Fibroblast of lung (primary cell): ENCODE data around the gene PRR14L.

ENCODE experiments used
- EZH2 ChIP-seq: IDR thresholded peaks from 2 replicates; pipeline ENCODE4 v1.5.1; 2012; ENCODE audit warnings: low read length, control low read depth, mild to moderate bottlenecking; ENCODE audit errors: missing control alignments
- TF ChIP-seq, protein P1 (sequence below), 2 donors: IDR thresholded peaks in 1 of 2; conservative IDR thresholded peaks in 1 of 2; 1 replicate in 1 of 2; 2 replicates in 1 of 2; pipeline ENCODE4 v1.5.1; 2011 to 2012; ENCODE audit warnings: low read length in 2 of 2, control low read depth in 1 of 2, inconsistent platforms in 1 of 2, low read depth in 1 of 2, mild to moderate bottlenecking in 1 of 2

DNA sequence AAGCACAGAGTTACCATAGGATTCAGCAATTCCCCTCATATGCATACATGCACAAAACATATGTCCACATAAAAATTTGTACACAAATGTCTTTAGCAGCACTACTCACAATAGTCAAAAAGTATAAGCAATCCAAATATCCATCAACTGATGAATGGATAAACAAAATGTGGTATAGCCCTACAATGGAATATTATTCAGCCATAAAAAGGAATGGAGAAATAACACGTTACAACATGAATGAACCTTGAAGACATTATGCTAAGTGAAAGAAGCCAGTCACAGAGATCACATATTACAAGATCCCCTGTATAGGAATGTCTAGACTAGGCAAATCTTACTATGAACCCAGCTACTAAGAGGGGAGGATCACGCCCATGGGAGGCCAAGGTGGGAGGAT is 7.2 kb downstream of the PRR14L start:
- TF ChIP-seq, protein P1, sequence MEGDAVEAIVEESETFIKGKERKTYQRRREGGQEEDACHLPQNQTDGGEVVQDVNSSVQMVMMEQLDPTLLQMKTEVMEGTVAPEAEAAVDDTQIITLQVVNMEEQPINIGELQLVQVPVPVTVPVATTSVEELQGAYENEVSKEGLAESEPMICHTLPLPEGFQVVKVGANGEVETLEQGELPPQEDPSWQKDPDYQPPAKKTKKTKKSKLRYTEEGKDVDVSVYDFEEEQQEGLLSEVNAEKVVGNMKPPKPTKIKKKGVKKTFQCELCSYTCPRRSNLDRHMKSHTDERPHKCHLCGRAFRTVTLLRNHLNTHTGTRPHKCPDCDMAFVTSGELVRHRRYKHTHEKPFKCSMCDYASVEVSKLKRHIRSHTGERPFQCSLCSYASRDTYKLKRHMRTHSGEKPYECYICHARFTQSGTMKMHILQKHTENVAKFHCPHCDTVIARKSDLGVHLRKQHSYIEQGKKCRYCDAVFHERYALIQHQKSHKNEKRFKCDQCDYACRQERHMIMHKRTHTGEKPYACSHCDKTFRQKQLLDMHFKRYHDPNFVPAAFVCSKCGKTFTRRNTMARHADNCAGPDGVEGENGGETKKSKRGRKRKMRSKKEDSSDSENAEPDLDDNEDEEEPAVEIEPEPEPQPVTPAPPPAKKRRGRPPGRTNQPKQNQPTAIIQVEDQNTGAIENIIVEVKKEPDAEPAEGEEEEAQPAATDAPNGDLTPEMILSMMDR (conservative IDR thresholded peaks at IDR 0.05 in 1 of 2, IDR thresholded peaks at IDR 0.05 in 1 of 2; ENCODE audit: low read depth in 1 of 2, low read length in 2 of 2): no peak
- TF ChIP-seq EZH2: no peak
